NOMO-1 treated with DMSO at 0.1 percent for 48 hours (cell line): ENCODE results near the gene KCNMA1.

Experiments used
- DNase-seq: peaks from one replicate; lab custom pipeline; 2025; ENCODE audit not compliant: unreplicated experiment; lab: John Stamatoyannopoulos, UW

Gene KCNMA1

DNA sequence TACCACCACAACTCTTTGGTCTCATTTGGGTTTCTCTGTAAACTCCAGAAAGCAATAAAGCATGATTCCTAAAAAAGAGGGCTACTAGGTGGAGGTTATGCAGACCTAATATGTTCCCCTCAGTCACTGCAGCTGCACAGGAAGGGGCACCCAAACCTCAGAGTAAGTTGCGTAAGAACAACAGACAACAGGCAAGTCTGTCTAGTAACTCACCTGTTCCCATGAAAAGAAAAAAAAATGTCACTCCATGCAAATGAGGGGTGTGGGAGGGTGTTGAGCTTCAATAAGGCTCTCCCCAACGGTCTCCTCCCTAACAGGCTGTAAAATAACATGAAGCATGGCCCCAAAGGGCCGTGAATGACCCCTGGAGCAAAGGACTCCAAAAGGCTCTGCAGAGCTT is 461.4 kb downstream of the KCNMA1 start:
- DNase-seq, result no peak

DNA sequence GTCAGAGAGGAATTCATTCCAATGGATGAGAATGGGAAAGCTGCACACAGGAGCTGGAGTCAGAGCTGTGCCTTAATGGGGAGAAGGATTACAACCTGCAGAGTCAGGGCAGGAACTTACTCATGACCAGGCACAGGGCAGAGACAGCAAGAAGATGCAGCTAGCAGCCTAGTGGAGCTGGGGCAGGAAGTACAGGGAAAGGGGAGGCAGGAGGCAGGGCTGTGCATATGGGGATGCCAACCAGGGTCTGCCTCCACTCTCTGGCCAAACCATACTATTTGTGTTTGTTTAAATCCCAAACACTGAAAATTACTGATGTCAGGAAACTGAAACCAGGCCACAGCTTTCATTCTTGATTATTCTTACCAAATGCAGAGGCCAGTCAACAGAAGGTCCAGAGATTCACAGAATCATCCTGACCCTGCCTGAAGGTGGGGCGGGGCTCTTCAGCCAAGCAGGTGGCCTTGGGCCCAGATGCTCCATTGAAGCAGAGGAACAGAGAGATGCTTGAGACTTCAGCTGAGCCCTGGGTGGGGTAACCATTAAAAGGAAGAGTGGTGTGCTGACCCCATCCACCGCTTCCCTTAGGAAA is 461.9 kb downstream of the KCNMA1 start:
- no peak for DNase-seq

DNA sequence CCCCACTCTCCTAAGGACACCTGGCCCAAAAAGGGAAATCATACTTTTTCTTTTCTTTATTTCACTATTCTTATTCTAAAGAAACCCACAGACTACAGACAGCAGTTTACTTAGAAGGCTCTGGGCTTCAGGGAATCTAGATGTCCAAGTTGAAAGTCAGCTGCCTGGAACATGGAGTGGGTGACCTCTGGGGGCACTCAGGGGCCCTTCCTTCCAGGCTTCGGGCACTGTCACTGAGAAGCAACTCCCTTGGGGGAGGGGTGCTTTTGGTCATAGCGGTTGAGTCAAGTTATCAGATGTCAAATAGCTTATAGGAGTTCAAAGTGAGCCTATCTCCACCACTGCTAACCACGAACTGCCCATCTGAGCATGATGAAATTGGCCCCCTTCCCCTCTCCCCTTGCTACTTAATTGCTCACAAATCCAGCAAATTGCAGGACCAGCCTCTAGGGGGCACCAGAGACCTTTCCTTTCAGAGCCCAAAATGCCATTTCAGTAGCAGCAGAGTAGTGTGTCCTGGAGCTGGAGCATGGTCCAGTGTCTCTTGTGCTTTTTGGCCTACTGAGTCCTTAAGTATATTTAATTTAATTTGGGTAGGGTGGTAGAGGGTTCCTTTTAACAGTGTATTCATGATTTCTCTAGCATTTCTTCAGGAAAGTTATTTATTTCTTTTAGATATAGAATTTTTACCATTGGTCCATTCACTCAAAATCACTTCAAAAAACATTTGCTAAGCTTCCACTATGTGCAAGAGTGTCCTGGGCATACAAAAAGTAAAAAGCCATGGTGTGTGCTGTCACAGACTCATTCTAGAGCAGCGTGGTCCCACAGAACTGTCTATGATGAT is 463.8 kb downstream of the KCNMA1 start:
- DNase-seq, result peak; percentile 66

DNA sequence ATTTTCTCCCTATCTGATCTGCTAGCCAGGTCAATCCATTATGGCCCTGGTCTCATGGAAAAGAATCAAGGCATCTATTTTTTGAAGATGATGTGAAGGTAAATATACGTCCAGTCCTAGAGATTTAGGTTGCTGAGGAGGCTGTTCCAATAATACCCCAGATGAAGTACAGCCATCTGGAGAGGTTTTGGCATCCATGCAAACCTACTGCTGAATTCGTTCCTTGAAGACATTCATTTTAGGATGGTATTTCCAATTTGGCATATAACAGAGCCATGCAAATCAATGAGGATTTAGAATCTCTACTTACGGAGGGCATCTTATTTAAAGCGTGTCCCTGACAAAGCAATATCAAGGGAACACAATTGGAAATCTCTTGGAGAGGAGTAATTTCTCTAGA is 465.5 kb downstream of the KCNMA1 start:
- no peak for DNase-seq

DNA sequence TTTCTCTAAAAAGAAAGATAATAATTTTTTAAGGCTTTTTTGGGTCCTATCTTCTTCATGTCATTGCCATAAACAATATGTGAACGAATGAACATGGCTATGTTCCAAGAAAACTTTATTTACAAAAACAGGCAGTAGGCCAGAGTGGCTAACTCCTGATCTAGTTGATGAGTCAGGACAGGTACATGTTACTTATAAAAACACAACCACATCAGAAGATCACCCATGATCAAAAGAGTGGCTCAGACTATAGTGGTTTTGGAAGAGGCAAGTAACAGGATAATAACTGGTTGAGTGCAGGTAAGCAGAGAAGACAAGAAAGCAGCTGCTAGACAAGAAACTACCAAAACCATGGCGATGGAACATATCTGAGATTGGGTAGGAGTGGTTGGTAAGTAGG is 468.7 kb downstream of the KCNMA1 start:
- no peak for DNase-seq

DNA sequence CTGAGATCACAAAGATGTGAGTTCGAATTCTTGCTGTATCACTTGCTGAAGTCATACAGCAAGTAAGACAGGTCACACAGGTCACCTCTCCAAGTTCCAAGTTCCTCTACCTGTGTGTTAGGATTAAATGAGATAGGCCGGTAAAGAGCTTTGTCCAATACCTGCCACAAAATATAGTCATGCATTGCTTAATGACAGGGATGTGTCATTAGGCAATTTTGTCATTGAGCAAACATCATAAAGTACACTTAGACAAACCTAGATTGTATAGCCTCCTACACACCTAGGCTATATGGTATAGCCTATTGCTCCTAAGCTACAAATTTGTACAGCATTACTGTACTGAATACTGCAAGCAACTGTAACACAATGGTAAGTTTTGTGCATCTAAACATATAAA is 469.4 kb downstream of the KCNMA1 start:
- no peak for DNase-seq

DNA sequence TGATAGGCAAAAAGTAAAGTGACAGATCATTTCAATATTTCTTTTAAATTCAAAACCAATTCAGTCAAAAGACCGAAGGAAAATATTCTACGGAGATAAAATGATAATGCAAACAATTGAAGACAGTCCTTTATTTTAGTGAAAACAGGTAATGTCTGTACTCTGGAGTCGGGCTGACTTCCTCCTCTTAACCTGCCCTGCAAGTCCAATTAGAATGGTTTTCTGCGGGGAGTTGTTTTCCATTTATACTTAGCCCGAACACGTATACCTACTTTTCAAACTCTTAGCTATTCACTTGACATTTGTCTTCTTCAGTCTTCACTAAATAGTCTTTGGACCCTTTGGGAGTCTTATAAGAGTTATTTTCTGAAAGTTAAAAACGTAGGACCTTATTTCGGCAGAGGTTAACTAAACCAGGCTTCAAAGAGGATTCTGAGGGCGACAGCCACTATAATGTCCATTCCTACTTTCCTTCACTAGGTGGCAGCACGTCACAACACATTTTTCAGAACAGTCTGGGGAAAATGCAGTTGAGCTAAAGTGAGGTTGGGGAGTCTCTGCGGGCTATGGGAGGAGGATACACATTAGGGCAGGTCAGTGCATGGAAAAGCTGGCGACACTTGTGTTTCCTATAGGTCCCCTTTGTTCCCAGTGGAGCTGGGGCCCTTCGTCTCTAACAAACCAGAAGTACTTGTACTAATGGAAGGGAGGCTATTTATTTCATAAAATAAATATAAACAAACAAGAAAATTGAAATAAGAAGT is 472.0 kb downstream of the KCNMA1 start:
- DNase-seq, result peak; percentile 64

DNA sequence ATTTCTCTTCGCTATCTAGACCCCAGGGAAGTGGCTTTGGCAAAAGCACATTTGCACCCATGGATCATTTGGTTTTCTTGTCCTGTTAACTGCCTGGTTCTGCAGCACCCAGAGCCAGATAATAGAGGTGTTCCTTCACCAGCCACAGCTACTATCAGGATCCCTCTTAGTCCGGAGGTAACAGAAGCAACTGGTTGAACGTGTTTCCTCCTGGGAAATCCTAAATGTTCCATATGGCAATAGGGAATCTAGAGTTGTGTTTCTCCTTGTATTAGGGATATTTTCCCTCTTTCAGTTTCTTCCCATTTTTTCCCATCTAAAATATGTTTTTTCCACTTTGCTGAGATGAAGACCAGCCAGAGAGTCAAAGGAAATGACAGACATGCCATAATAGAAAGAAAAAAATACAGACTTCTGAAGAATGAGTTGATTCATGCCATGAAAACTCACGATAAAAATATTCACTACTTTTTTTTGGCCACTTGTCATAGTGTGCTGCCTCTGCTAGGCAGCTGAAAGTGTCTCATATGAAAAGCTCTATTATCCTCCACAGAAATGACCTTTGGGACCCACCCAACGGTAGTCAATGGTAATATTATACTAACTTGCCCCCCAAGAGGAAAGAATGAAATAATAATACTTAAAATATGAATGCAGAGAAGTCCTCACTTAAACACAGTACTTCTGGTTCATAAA is 472.8 kb downstream of the KCNMA1 start:
- DNase-seq, result no peak

DNA sequence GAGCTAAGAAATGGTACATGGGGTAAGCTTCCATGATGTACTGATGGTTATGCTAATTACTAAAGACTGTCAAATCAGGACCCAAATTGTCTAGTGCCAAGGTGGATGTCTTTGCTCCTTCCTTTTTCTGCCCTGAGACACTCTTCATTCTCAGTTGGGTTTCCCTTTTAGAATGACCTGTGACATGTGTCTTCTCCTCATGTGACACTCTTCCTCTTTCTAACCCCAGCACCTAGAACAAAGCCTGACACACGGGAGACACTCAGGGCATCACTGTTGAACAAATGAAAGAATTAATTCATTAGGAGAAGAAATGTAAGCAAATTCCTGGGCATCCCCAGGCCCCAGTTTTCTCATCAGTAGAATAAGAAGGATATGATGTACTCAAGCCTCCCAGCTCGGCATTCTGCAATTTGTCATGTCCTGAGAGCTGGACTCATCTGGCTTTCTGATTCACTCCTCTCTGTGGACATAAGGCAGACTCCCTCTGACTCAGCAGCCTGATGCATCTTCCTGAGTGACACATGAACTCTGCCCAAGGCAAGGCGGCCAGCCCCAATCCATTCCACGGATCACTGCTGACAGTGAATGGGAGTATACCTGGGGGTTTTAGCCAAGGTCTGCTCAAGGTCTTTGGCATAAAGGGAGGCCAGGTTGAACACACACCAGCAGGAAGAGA is 473.8 kb downstream of the KCNMA1 start:
- peak; percentile 63 for DNase-seq

DNA sequence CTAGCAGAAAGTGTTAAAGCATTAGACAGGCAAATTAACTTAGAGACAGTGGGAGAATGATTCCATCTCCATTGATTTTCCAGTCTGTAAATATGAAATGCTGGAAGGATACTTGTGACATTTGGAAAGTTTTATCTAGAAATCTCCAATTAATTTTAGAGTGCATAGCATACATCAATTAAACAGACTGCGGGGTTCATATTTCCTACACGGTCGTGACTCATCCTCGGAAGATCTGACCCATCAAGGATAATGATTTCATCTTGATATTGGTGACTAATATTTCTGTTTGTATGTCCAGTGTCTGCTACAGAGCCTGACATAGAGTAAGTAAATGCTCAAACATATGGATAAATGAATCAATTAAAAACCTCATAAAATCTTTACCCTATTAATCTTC is 474.9 kb downstream of the KCNMA1 start:
- DNase-seq, result no peak

DNA sequence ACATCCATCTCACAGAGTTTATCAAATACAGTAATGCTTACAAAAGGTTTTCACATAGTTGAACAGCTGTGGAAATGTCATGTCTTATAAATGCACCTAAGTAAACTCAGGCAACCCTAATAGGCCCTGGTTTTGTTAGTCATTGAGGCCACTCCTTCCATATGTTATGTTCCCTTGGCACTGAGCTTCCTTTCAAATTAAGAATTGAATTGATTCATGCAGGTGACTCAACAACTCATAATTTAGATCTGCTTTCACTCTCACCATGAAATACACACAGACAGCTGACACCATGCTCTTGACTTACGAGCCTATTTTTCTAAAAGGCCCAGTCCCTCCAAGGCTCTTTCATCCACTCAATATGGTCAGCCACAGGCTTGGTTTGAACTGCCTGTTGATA is 476.9 kb downstream of the KCNMA1 start:
- DNase-seq, result no peak

DNA sequence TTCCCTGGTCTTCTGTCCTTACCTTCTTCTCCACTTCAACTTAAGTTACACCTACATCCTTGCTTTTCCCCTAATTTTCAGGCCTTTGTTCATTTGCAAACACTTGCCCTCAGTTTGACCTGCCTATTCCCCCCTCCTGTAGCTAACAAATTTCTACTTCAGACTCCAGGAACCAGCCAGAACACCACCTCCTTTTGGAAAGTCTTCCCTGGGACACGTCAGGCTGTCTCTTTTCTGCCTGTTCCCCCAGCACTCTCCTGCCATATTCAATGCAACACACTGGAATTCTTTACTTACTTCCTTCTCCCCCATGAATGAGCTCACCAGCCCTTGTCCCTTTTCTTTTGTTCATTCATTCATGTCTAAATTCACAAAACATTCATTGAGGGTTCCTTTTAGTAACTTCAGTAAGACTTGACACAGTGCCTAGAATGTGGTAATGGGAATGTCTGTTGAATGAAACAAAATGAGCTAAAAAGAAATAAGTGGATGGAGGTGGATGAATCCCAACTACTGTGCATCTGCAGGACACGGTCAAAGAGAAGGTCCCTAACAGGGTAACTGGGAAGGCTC is 478.0 kb downstream of the KCNMA1 start:
- DNase-seq, result no peak

DNA sequence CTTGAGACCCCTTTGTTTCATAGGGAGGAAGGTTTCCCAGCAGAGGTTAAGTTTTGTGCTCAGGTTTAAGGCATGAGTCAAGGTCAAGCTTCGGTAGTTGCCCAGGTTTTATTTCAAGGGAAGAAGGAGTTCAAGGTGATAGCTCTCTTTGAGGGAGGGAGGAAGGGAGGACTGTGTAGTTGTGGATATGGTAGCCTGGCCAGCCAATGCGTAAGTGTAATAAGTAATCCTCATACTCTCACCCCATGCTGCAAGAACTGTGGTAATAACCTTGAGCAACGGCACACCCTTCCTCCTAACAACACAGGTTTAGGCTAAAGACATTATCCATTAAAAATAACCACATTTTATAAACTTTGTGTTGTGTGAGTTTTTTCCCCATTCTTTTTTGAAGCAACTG is 478.9 kb downstream of the KCNMA1 start:
- no peak for DNase-seq

DNA sequence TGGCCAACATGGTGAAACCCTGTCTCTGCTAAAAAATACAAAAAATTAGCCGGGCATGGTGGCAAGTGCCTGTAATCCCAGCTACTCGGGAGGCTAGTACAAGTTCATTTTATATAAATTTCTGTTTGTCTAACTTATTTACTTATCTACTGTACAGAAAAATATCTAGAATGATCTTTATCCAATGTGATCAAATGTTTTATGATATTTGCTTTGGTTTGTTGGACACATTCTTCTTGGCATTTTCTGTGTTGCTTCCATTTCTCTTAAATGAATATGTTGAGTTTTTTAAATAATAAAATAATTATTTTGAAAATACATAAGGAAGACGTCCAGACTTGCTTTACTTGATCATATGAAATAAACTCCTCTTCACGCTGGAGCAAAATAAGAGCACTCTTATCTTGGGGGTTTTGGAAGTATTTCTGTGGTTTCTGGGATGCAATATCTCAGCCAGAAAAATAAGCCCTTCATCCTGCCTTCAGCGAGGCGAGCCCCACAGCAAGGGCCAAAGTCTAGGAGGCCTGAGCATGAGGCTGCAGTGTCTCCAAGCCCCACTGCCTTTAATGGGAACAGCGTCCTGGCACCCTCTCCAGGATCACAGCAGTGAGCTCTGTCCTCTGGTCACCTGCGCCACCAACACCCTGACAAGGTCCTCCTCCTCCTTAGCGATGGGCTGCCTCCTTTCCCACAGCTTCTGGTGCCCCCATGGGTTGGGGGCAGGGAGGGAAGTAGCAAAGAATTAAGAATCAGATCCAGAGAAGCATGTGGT is 480.2 kb downstream of the KCNMA1 start:
- no peak for DNase-seq

DNA sequence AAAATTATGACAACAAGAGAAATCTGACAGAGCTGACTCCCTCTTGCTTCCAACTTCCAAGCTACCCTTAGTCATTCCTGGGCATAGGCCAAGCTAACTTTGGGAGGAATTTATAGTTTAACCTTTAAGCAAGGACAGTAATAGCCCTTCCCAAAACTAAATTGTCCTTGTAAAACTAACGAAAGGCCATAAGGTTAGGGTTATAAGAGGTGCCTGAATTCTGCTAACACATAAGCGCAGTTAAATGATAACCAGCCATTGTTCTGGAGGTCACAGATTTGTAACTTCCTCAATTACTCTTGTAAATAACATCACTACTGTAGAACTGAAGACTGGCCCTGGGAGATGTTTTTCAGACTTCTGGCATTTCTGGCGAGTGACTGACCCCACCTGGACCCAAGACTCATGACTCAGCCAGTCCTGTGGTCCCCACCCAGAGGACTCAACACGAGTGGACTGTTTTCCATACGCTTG is 481.2 kb downstream of the KCNMA1 start:
- peak; percentile 13 for DNase-seq

DNA sequence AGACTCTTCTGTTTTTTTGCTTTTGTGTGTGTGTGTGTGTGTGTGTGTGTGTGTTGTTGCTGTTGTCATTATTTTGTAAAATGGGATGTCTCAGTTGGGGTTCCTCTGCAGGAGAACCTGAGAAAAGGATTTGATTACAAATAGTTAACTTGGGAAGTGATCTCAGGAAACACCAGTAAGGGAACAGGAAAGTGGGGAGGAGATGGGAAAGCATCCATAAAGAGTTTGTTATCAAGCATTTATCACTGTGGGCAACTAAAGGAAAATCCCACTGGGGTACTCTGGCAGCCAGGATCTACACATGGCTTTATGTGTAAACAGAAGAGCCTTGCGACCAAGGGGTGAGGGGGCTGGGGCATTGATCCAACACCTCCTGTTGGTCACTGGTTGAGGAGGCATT is 485.4 kb downstream of the KCNMA1 start:
- DNase-seq, result no peak

DNA sequence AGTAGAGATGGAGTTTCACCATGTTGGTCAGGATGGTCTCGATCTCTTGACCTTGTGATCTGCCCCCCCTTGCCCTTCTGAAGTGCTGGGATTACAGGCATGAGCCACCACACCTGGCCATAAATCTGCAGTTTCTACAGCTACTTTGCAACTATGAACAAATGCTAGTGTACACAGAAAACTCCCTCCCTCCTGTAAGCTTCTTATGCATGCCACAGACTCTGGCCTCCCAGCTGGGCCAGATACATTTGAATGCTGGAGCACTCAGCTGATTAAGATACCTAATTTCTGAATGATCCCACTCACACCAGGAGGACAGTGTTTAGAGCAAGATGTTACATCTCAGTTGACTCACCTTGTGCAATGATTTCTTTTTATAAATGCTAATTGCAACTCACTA is 486.2 kb downstream of the KCNMA1 start:
- no peak for DNase-seq

DNA sequence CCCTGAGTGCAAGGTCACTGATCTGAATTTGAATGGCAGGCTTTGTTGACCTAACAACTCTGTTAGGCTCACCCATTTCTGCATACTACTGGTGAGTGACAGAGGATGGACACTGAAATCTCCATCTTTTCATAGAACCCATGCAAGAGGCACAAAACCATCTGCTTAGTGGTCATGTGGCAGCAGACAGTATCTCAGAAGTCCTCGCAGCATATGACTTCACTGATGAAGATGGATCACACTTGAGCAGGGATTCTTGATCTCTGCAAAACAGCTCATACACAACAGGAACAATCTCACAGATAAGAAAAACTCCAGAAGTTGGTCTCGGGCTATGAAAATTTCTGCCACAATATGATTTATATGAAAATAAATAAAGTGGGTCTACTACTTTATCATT is 487.9 kb downstream of the KCNMA1 start:
- DNase-seq, result no peak

DNA sequence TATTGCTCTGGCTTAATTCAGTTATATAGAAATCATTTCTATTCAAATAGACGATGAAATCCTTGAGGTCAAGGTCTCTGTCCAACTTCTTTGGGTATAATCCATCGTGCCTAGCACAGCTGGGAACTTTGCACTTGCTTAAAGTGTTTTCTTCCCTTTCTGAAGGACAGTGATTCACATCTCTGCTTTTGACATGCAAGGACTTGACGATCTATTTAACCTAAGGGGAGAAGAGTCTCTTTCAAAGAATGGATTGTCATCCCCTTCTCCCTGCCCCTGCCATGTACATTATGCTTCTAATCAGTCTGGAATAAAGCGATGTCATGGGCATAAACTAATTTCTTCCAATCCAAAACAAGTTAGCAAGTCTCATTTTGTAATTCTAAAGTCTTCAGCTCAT is 488.6 kb downstream of the KCNMA1 start:
- no peak for DNase-seq

DNA sequence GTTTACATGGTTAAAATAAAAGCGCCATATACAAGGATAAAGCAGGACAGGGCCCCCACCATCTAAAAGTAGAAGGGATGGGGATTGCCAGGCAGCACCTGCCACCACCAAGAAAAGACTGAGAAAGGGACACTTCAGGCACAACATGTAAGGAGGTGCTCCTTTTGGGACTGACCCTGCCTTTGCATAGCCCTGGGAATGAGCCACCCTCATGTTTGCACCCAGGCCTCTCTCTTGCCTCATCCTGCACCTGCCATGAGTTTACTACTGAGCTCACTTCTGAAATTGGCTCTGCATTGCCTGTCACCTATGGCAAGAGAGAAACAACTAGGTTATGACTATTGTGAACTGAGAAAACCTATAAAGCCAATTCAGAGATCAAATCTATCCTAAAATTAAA is 489.7 kb downstream of the KCNMA1 start:
- no peak for DNase-seq
